Activated naive CD4-positive, alpha-beta T cell treated with anti-CD3 and anti-CD28 coated beads, Interleukin-2, amount 50 U/mL, for 16 hours (primary cell): ENCODE data around the gene MAPRE3.
"Not testable (repeated sequence)": the region's sequence is repeated elsewhere in the genome, so short reads cannot be mapped to it uniquely, and the experiment has no call there.

Source experiments
- DNase-seq: peaks from one replicate; pipeline ENCODE4 v3.0.0-alpha.2; 2020

The MAPRE3 gene

GRCh38 chr2:26970244-26970927, at the start of gene MAPRE3:
TSS of gene MAPRE3 (plus strand) at chr2:26970637. CDS start at chr2:27022219, 51,582 bp downstream.
- peak; percentile 84 for DNase-seq

GRCh38 chr2:26921323-26921722, 49.1 kb upstream of the MAPRE3 start:
- DNase-seq = no peak

- DNase-seq = peak; percentile 32
Measured at GRCh38 chr2:26922405-26923188, 47.8 kb upstream of the MAPRE3 start.

- not testable (repeated sequence) for DNase-seq
Measured at GRCh38 chr2:26923189-26923466, 47.3 kb upstream of the MAPRE3 start.

- DNase-seq = no peak
Measured at GRCh38 chr2:26924731-26925099, 45.7 kb upstream of the MAPRE3 start.

- DNase-seq = no peak
Measured at GRCh38 chr2:26925100-26925791, 45.2 kb upstream of the MAPRE3 start.

GRCh38 chr2:26927221-26927620, 43.2 kb upstream of the MAPRE3 start:
- no peak for DNase-seq

GRCh38 chr2:26932974-26933373, 37.5 kb upstream of the MAPRE3 start:
- DNase-seq = no peak

- no peak for DNase-seq
Measured at GRCh38 chr2:26933431-26934334, 36.8 kb upstream of the MAPRE3 start.

- DNase-seq = no peak
Measured at GRCh38 chr2:26934335-26934724, 36.1 kb upstream of the MAPRE3 start.

GRCh38 chr2:26934985-26935384, 35.5 kb upstream of the MAPRE3 start:
- DNase-seq = no peak

GRCh38 chr2:26936855-26937254, 33.6 kb upstream of the MAPRE3 start:
- no peak for DNase-seq

- no peak for DNase-seq
Measured at GRCh38 chr2:26938399-26939118, 31.9 kb upstream of the MAPRE3 start.

GRCh38 chr2:26940001-26940400, 30.4 kb upstream of the MAPRE3 start:
- no peak for DNase-seq

- no peak for DNase-seq
Measured at GRCh38 chr2:26941486-26941885, 29.0 kb upstream of the MAPRE3 start.

GRCh38 chr2:26942543-26943295, 27.7 kb upstream of the MAPRE3 start:
- DNase-seq = peak; percentile 69

- DNase-seq = no peak
Measured at GRCh38 chr2:26945991-26946750, 24.3 kb upstream of the MAPRE3 start.

GRCh38 chr2:26946841-26947784, 23.3 kb upstream of the MAPRE3 start:
- no peak for DNase-seq

GRCh38 chr2:26948800-26949199, 21.6 kb upstream of the MAPRE3 start:
- DNase-seq = no peak

- DNase-seq = no peak
Measured at GRCh38 chr2:26950246-26950645, 20.2 kb upstream of the MAPRE3 start.
